Activated T-cell treated with anti-CD3 and anti-CD28 coated beads, Interleukin-2, amount 50 U/mL, for 1 hour (primary cell): ENCODE measurements around the gene PHF21B.
"Not testable (repeated sequence)": the region's sequence is repeated elsewhere in the genome, so short reads cannot be mapped to it uniquely, and the experiment has no call there.

Experiments
- DNase-seq: peaks from one replicate; pipeline ENCODE4 v3.0.0-alpha.2; 2020

Gene PHF21B

GRCh38 chr22:44932493-44932892 is 77.3 kb downstream of the PHF21B start:
- no peak for DNase-seq

- DNase-seq: no peak
Observed at GRCh38 chr22:44931766-44932165, 78.0 kb downstream of the PHF21B start.

- no peak for DNase-seq
Observed at GRCh38 chr22:44931077-44931540, 78.7 kb downstream of the PHF21B start.

GRCh38 chr22:44930711-44931035 is 79.1 kb downstream of the PHF21B start:
- no peak for DNase-seq

GRCh38 chr22:44930016-44930710 is 79.6 kb downstream of the PHF21B start:
- no peak for DNase-seq

GRCh38 chr22:44929359-44930015 is 80.3 kb downstream of the PHF21B start:
- DNase-seq: no peak

- DNase-seq: no peak
Observed at GRCh38 chr22:44928711-44929358, 81.0 kb downstream of the PHF21B start.

GRCh38 chr22:44928136-44928463 is 81.7 kb downstream of the PHF21B start:
- DNase-seq: no peak

GRCh38 chr22:44927463-44928135 is 82.2 kb downstream of the PHF21B start:
- DNase-seq: no peak

- no peak for DNase-seq
Observed at GRCh38 chr22:44926491-44927415, 83.1 kb downstream of the PHF21B start.

- DNase-seq: no peak
Observed at GRCh38 chr22:44926124-44926475, 83.7 kb downstream of the PHF21B start.

GRCh38 chr22:44925465-44926123 is 84.2 kb downstream of the PHF21B start:
- DNase-seq: no peak

GRCh38 chr22:44924710-44925109 is 85.1 kb downstream of the PHF21B start:
- DNase-seq: no peak

- DNase-seq: no peak
Observed at GRCh38 chr22:44924098-44924497, 85.7 kb downstream of the PHF21B start.

GRCh38 chr22:44921766-44922165 is 88.0 kb downstream of the PHF21B start:
- DNase-seq: not testable (repeated sequence)

GRCh38 chr22:44920183-44920582 is 89.6 kb downstream of the PHF21B start:
- no peak for DNase-seq

GRCh38 chr22:44919691-44920090 is 90.1 kb downstream of the PHF21B start:
- no peak for DNase-seq

- DNase-seq: no peak
Observed at GRCh38 chr22:44918925-44919392, 90.8 kb downstream of the PHF21B start.

GRCh38 chr22:44918166-44918924 is 91.5 kb downstream of the PHF21B start:
- DNase-seq: no peak

- no peak for DNase-seq
Observed at GRCh38 chr22:44917372-44918165, 92.2 kb downstream of the PHF21B start.
